ENCODE data around the gene ARF3. TPM values are rescaled to one million over a fixed set of nuclear protein-coding genes. Genes with fewer than 3 reads are reported as not detected.

Gene ARF3
- total RNA-seq, 1 experiment from 2014 or later: 224 TPM

DNA sequence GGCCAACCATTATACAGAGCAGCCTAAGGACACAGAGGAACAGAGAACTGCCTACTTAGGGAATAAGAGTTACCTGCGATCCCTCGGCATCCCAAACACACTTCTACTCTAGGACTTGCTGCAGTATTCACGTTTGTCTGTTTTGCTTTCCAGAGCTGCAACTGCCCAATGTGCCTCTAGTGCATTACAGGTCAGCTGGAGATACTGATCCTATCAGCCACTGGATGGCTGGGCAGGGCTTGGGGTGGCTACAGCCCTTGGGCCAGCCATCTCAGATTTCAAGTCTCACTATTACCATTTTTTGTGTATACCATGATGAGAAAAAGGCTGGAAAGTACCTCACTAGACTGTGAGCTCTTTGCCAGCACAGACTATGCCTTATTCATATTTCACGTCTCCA is 4.6 kb downstream of the ARF3 start:
- Histone ChIP-seq H3K27ac (ENCODE audit: low read length) (no peak overlapping the region), H3K36me3 (ENCODE audit: control insufficient read depth, insufficient read depth, low read length) (peaks cover 6% of the 10 kb centered on the region; the same call in 1 of the 2 replicates)
- DNase-seq (ENCODE audit: low read depth, low spot score): no peak

DNA sequence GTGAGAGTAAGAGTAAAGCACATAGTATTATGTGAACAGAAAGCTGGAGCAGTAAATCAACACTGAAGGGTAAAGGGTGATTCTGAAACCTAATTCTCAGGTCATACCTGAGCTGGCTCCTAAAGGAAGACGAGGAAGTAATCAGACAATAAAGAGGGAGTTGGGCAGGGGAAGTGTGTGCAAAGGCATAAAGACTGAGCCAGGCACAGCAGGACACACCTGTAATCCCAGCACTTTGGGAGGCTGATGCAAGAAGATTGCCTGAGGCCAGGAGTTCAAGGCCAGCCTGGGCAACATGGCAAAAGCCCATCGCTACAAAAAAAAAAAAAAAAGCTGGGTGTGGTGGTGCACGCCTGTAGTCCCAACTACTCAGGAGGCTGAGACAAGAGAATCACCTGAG is 9.6 kb downstream of the ARF3 start:
- intact Hi-C loops (cut with micrococcal nuclease; ENCODE audit: unreplicated experiment): no loop called here
- TF ChIP-seq, protein P1, sequence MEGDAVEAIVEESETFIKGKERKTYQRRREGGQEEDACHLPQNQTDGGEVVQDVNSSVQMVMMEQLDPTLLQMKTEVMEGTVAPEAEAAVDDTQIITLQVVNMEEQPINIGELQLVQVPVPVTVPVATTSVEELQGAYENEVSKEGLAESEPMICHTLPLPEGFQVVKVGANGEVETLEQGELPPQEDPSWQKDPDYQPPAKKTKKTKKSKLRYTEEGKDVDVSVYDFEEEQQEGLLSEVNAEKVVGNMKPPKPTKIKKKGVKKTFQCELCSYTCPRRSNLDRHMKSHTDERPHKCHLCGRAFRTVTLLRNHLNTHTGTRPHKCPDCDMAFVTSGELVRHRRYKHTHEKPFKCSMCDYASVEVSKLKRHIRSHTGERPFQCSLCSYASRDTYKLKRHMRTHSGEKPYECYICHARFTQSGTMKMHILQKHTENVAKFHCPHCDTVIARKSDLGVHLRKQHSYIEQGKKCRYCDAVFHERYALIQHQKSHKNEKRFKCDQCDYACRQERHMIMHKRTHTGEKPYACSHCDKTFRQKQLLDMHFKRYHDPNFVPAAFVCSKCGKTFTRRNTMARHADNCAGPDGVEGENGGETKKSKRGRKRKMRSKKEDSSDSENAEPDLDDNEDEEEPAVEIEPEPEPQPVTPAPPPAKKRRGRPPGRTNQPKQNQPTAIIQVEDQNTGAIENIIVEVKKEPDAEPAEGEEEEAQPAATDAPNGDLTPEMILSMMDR (IDR thresholded peaks at IDR 0.05): no peak
- TF ChIP-seq TCF7L2 (IDR thresholded peaks at IDR 0.05; ENCODE audit: low read depth, low read length): no peak
- TF ChIP-seq POLR2AphosphoS5 (IDR thresholded peaks at IDR 0.05; ENCODE audit: low read depth, low read length): no peak
- TF ChIP-seq, protein P2, sequence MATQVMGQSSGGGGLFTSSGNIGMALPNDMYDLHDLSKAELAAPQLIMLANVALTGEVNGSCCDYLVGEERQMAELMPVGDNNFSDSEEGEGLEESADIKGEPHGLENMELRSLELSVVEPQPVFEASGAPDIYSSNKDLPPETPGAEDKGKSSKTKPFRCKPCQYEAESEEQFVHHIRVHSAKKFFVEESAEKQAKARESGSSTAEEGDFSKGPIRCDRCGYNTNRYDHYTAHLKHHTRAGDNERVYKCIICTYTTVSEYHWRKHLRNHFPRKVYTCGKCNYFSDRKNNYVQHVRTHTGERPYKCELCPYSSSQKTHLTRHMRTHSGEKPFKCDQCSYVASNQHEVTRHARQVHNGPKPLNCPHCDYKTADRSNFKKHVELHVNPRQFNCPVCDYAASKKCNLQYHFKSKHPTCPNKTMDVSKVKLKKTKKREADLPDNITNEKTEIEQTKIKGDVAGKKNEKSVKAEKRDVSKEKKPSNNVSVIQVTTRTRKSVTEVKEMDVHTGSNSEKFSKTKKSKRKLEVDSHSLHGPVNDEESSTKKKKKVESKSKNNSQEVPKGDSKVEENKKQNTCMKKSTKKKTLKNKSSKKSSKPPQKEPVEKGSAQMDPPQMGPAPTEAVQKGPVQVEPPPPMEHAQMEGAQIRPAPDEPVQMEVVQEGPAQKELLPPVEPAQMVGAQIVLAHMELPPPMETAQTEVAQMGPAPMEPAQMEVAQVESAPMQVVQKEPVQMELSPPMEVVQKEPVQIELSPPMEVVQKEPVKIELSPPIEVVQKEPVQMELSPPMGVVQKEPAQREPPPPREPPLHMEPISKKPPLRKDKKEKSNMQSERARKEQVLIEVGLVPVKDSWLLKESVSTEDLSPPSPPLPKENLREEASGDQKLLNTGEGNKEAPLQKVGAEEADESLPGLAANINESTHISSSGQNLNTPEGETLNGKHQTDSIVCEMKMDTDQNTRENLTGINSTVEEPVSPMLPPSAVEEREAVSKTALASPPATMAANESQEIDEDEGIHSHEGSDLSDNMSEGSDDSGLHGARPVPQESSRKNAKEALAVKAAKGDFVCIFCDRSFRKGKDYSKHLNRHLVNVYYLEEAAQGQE (IDR thresholded peaks at IDR 0.05; ENCODE audit: insufficient read depth in 1 of 2, low read depth in 2 of 2, low read length in 1 of 2): no peak
- no TSS peak for BruUV-seq (replicated peaks)

More for the DNA sequence above, 4.6 kb downstream of the ARF3 start:
- Histone ChIP-seq H3K4me1 (ENCODE audit: control insufficient read depth, insufficient read depth, low read length) (peaks cover 11% of the 10 kb centered on the region), H3K27me3 (ENCODE audit: control insufficient read depth, insufficient read depth, low read length) (no peaks in the 10 kb centered on the region), H3K4me3 (ENCODE audit: low read depth in 2 of 2, low read length in 2 of 2) (no peak overlapping the region), H3K9me3 (ENCODE audit: control insufficient read depth, insufficient read depth, low read depth, low read length) (no peaks in the 10 kb centered on the region)
- in situ Hi-C loops (cut with HindIII; ENCODE audit: low pct_unique_long_range_greater_than_20kb, low sequenced_read_pairs): no loop called here
- BruUV-seq (replicated peaks): no TSS peak
- intact Hi-C loops (cut with micrococcal nuclease; ENCODE audit: unreplicated experiment): no loop called here
- CTCF ChIA-PET: no interaction called here
- POLR2A ChIA-PET: no interaction called here
- no peak for TF ChIP-seq POLR2AphosphoS5 (IDR thresholded peaks at IDR 0.05; ENCODE audit: low read depth, low read length)
- no peak for ATAC-seq

DNA sequence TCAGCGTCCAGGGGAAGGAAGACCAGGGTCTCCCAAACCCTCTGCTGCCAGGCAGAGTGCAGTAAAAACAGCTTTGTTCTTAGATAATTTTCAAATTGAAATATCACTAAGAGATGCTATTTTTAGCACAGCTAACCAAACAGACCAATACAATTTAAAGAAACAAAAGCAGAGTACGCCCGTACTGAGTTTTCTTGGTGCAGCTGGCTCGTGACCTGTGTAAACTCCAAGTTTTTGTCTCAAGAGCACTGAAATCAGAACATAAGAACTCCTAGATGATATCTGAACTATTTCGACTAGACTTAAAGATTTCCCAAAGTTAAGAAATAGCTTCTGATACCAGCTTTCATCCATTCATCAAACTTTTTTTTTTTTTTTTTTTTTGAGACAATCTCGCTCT is 10.3 kb downstream of the ARF3 start:
- no peak for DNase-seq (ENCODE audit: low read depth, low spot score)
- Histone ChIP-seq H3K4me3 (ENCODE audit: low read depth in 2 of 2, low read length in 2 of 2) (no peak overlapping the region), H3K27ac (ENCODE audit: low read length) (no peak overlapping the region), H3K27me3 (ENCODE audit: control insufficient read depth, insufficient read depth, low read length) (no peaks in the 10 kb centered on the region), H3K36me3 (ENCODE audit: control insufficient read depth, insufficient read depth, low read length) (0 out of 2 replicates have a peak, but pooled peaks cover 3% of the 10 kb centered on the region), H3K4me1 (ENCODE audit: control insufficient read depth, insufficient read depth, low read length) (no peaks in the 10 kb centered on the region), H3K9me3 (ENCODE audit: control insufficient read depth, insufficient read depth, low read depth, low read length) (no peaks in the 10 kb centered on the region)
- ChIA-PET CTCF (no interaction called here), POLR2A (interaction anchor here (0.7 kb wide), 1 partner anchor 26 kb away, joined by 4 read pairs; no protein-coding TSS in a partner anchor)
- in situ Hi-C loops (cut with HindIII; ENCODE audit: low pct_unique_long_range_greater_than_20kb, low sequenced_read_pairs) (no loop called here), intact Hi-C loops (cut with micrococcal nuclease; ENCODE audit: unreplicated experiment) (no loop called here)
- ATAC-seq: no peak
- no peak for TF ChIP-seq SIN3A (IDR thresholded peaks at IDR 0.05; ENCODE audit: borderline replicate concordance, insufficient read depth, low read depth, low read length)
- no peak for TF ChIP-seq POLR2AphosphoS5 (IDR thresholded peaks at IDR 0.05; ENCODE audit: low read depth, low read length)
- no peak for TF ChIP-seq TCF7L2 (IDR thresholded peaks at IDR 0.05; ENCODE audit: low read depth, low read length)
- TF ChIP-seq, protein P2 (IDR thresholded peaks at IDR 0.05; ENCODE audit: insufficient read depth in 1 of 2, low read depth in 2 of 2, low read length in 1 of 2): no peak
- TF ChIP-seq, protein P1 (IDR thresholded peaks at IDR 0.05): no peak
- no TSS peak for BruUV-seq (replicated peaks)

More for the DNA sequence above, 9.6 kb downstream of the ARF3 start:
- Histone ChIP-seq H3K36me3 (ENCODE audit: control insufficient read depth, insufficient read depth, low read length) (0 out of 2 replicates have a peak, but pooled peaks cover 3% of the 10 kb centered on the region), H3K27ac (ENCODE audit: low read length) (no peak overlapping the region), H3K9me3 (ENCODE audit: control insufficient read depth, insufficient read depth, low read depth, low read length) (no peaks in the 10 kb centered on the region), H3K4me3 (ENCODE audit: low read depth in 2 of 2, low read length in 2 of 2) (no peak overlapping the region), H3K4me1 (ENCODE audit: control insufficient read depth, insufficient read depth, low read length) (no peaks in the 10 kb centered on the region), H3K27me3 (ENCODE audit: control insufficient read depth, insufficient read depth, low read length) (no peaks in the 10 kb centered on the region)
- ATAC-seq: no peak
- in situ Hi-C loops (cut with HindIII; ENCODE audit: low pct_unique_long_range_greater_than_20kb, low sequenced_read_pairs): no loop called here
- DNase-seq (ENCODE audit: low read depth, low spot score): no peak
- ChIA-PET POLR2A (interaction anchor here (0.6 kb wide), 1 partner anchor 82 kb away, joined by 5 read pairs; no protein-coding TSS in a partner anchor), CTCF (no interaction called here)

All from Panc1 (cell line).